Natural killer cell treated with Interleukin-12 subunit alpha and Interleukin-12 subunit beta and Interleukin-15 and Interleukin-18, amount 100 ng/mL, for 72 hours (primary cell): Measurements from ENCODE around the gene FRMPD1. TPM values are rescaled to one million over a fixed set of nuclear protein-coding genes. Genes with fewer than 3 reads are reported as not detected.

ENCODE experiments used
- ATAC-seq, 2 donors: fragments of 150-1000 bp; cut with Tn5 transposase in 1 of 2; sonication (Bioruptor Pico), chemical (Tn5 transposase) in 1 of 2; 2 replicates each; pipeline ENCODE4 v1.10.0; 2021
- DNase-seq: peaks from one replicate; pipeline ENCODE4 v3.0.0; 2022; ENCODE audit warnings: low spot score
- H3K27ac Mint-ChIP-seq, 2 donors: 1 replicate in 1 of 2; 2 replicates in 1 of 2; pipeline ENCODE4 v1.8.0; 2022; ENCODE audit warnings: mixed read lengths in 2 of 2, mild to moderate bottlenecking in 1 of 2, moderate library complexity in 1 of 2
- H3K27me3 Mint-ChIP-seq, 2 donors: 1 replicate in 1 of 2; 2 replicates in 1 of 2; pipeline ENCODE4 v1.8.0; 2022; ENCODE audit warnings: mixed read lengths in 2 of 2
- H3K36me3 Mint-ChIP-seq: one replicate; pipeline ENCODE4 v1.8.0; 2022; ENCODE audit warnings: mixed read lengths
- H3K4me1 Mint-ChIP-seq, 2 donors: 1 replicate in 1 of 2; 2 replicates in 1 of 2; pipeline ENCODE4 v1.8.0; 2022; ENCODE audit warnings: low read depth in 2 of 2, mixed read lengths in 2 of 2, mild to moderate bottlenecking in 1 of 2
- H3K4me3 Mint-ChIP-seq: one replicate; pipeline ENCODE4 v1.8.0; 2022; ENCODE audit warnings: mixed read lengths
- H3K9me3 Mint-ChIP-seq: 2 replicates; pipeline ENCODE4 v1.8.0; 2022; ENCODE audit warnings: mixed read lengths
- total RNA-seq, 2 donors: library from RNA; stranded (reverse); gene quantifications; one replicate each; pipeline ENCODE4 v1.2.3, GENCODE V29; 2022

The FRMPD1 gene
- total RNA-seq, 2 donors from 2014 or later: not detected

GRCh38 chr9:37640246-37640645, 10.5 kb upstream of the FRMPD1 start:
- H3K4me1 Mint-ChIP-seq: no peaks in the 10 kb centered on the region
- DNase-seq: no peak
- peaks cover 18 to 34% of the 10 kb centered on the region in 2 donors for H3K27me3 Mint-ChIP-seq
- H3K4me3 Mint-ChIP-seq: no peak overlapping the region
- H3K36me3 Mint-ChIP-seq: no peaks in the 10 kb centered on the region
- ATAC-seq: no peak
- H3K27ac Mint-ChIP-seq: no peak overlapping the region
- H3K9me3 Mint-ChIP-seq: no peaks in the 10 kb centered on the region

DNA sequence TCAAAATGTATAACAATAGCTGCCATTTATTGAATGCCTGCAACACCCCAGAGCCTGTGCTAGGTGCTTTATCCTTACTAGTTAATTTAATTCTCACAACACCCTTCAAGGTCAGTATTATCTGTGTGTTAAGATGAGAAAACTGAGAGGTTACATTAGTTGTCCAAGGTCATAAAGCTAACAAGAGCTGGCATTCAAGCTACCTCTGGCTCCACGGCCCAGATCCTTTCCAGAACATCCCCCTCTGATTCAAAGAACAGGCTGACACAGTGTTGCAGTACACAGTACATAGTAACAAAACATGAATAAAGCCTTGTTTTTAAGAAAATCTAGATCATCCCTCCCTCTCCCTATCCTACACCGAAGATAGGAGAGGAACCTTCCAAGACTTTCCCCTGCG, 9.4 kb upstream of the FRMPD1 start:
- H3K4me3 Mint-ChIP-seq: no peak overlapping the region
- ATAC-seq: no peak
- peaks cover 21 to 38% of the 10 kb centered on the region in 2 donors for H3K27me3 Mint-ChIP-seq
- no peak overlapping the region for H3K27ac Mint-ChIP-seq
- no peaks in the 10 kb centered on the region for H3K4me1 Mint-ChIP-seq
- H3K9me3 Mint-ChIP-seq: no peaks in the 10 kb centered on the region
- no peak for DNase-seq
- no peaks in the 10 kb centered on the region for H3K36me3 Mint-ChIP-seq

GRCh38 chr9:37643214-37643613, 7.5 kb upstream of the FRMPD1 start:
- H3K27me3 Mint-ChIP-seq: peaks cover 27 to 44% of the 10 kb centered on the region in 2 donors
- DNase-seq: no peak
- ATAC-seq: no peak
- no peaks in the 10 kb centered on the region for H3K9me3 Mint-ChIP-seq
- no peaks in the 10 kb centered on the region for H3K36me3 Mint-ChIP-seq
- no peaks in the 10 kb centered on the region for H3K4me1 Mint-ChIP-seq
- no peak overlapping the region for H3K27ac Mint-ChIP-seq
- H3K4me3 Mint-ChIP-seq: no peak overlapping the region

DNA sequence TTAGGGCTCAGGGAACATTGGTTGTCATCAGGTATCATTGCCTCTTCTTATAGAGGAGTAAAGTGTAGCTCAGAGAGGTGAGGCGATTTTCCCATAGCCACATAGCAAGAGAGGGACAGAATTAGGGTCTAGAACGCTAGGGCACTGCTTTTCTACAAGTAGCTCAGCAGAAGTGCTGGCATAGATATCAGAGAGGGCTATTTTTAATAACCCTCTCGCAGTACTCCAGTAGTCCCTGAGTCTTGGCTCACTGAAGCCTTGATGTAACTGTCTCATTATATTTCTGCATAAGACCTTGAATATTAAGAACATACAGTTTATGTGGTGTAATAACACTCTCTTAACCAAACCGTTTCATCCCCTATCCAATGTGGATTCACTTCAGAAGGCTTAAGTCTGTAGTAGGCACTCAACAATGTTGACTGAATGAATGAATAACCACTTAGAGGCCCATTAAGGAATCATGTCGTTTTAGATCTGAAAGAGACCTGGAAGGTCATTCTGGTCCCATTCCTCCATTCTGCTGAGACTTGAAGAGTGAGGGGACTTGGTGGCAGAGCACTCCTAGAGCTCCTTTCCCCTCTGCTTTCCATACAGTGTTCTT, 4.7 kb upstream of the FRMPD1 start:
- ATAC-seq (no peak), DNase-seq (no peak)
- H3K9me3 Mint-ChIP-seq: no peaks in the 10 kb centered on the region
- peaks cover 38 to 62% of the 10 kb centered on the region in 2 donors for H3K27me3 Mint-ChIP-seq
- H3K27ac Mint-ChIP-seq: no peak overlapping the region
- H3K36me3 Mint-ChIP-seq: no peaks in the 10 kb centered on the region
- H3K4me3 Mint-ChIP-seq: no peak overlapping the region
- peaks cover 5 to 9% of the 10 kb centered on the region in 2 donors for H3K4me1 Mint-ChIP-seq

GRCh38 chr9:37650299-37650872, 368 bp upstream of the FRMPD1 start:
- Mint-ChIP-seq H3K27me3 (peaks cover 50 to 79% of the 10 kb centered on the region in 2 donors), H3K27ac (no peak overlapping the region), H3K36me3 (no peaks in the 10 kb centered on the region), H3K4me3 (peak overlapping the region; percentile 89), H3K9me3 (no peaks in the 10 kb centered on the region), H3K4me1 (peaks cover 11 to 12% of the 10 kb centered on the region in 2 donors)
- no peak for ATAC-seq
- DNase-seq: peak; percentile 55

DNA sequence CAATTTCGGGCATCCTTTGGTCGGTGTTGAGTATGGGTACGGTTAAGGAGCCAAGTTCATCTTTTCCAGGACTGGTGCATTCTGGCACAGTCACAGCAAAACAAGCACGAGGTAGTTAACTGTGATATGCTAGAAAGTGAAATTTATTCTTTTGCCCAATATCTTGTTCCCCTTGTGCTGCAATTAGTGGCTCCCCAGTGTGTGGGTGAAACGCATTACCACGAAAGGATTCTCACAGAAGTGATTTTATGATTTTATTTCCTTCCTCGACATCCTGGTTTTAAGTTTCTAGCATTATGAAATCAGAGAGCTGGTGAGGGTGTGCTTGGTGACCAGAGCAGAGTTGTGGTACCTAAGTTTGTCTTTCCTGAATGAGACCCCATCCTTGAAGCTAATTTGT, 1.5 kb downstream of the FRMPD1 start:
- H3K27ac Mint-ChIP-seq: no peak overlapping the region
- H3K4me3 Mint-ChIP-seq: peak overlapping the region; percentile 57
- peaks cover 48 to 78% of the 10 kb centered on the region in 2 donors for H3K27me3 Mint-ChIP-seq
- no peak for DNase-seq
- no peaks in the 10 kb centered on the region for H3K9me3 Mint-ChIP-seq
- H3K4me1 Mint-ChIP-seq: peaks cover 11 to 12% of the 10 kb centered on the region in 2 donors
- ATAC-seq: no peak
- no peaks in the 10 kb centered on the region for H3K36me3 Mint-ChIP-seq

GRCh38 chr9:37653385-37653784, 2.6 kb downstream of the FRMPD1 start:
- ATAC-seq: no peak
- H3K27ac Mint-ChIP-seq: no peak overlapping the region
- H3K4me1 Mint-ChIP-seq: peaks cover 11 to 12% of the 10 kb centered on the region in 2 donors
- DNase-seq: no peak
- no peaks in the 10 kb centered on the region for H3K36me3 Mint-ChIP-seq
- no peak overlapping the region for H3K4me3 Mint-ChIP-seq
- H3K9me3 Mint-ChIP-seq: no peaks in the 10 kb centered on the region
- H3K27me3 Mint-ChIP-seq: peaks cover 47 to 78% of the 10 kb centered on the region in 2 donors

DNA sequence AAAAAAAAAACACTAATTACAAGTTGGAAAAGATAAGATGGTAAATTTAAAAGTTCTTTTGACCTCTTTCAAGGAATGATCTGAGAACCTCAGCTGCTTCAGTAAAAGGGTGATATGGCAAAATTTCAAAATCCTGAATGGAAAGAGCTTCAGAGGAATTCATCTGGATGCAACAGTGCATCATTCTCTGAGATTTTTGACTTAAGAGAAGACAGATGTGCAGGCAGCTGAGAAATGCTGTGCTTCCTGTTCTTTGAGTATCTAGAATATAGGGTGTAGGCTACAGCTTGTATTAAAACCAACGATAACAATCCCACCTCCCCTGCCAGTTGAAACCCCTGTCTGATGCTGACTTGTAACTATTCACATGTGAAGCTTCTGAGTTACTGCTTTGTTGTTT, 6.2 kb downstream of the FRMPD1 start:
- Mint-ChIP-seq H3K27ac (no peak overlapping the region), H3K4me1 (no peaks in the 10 kb centered on the region), H3K4me3 (no peak overlapping the region), H3K27me3 (peaks cover 40 to 57% of the 10 kb centered on the region in 2 donors), H3K36me3 (no peaks in the 10 kb centered on the region), H3K9me3 (no peaks in the 10 kb centered on the region)
- no peak for ATAC-seq
- peak; percentile 45 for DNase-seq

- H3K4me1 Mint-ChIP-seq: no peaks in the 10 kb centered on the region
- no peaks in the 10 kb centered on the region for H3K9me3 Mint-ChIP-seq
- H3K27ac Mint-ChIP-seq: no peak overlapping the region
- H3K27me3 Mint-ChIP-seq: peaks cover 26 to 43% of the 10 kb centered on the region in 2 donors
- H3K4me3 Mint-ChIP-seq: no peak overlapping the region
- DNase-seq (no peak), ATAC-seq (no peak)
- no peaks in the 10 kb centered on the region for H3K36me3 Mint-ChIP-seq
Observed at GRCh38 chr9:37660691-37661090, 9.9 kb downstream of the FRMPD1 start.

- H3K4me3 Mint-ChIP-seq: no peak overlapping the region
- no peaks in the 10 kb centered on the region for H3K36me3 Mint-ChIP-seq
- no peak for ATAC-seq
- no peaks in the 10 kb centered on the region for H3K4me1 Mint-ChIP-seq
- peak; percentile 15 for DNase-seq
- peaks cover 21 to 36% of the 10 kb centered on the region in 2 donors for H3K27me3 Mint-ChIP-seq
- H3K9me3 Mint-ChIP-seq: no peaks in the 10 kb centered on the region
- no peak overlapping the region for H3K27ac Mint-ChIP-seq
Observed at GRCh38 chr9:37663926-37664325, 13.2 kb downstream of the FRMPD1 start.

GRCh38 chr9:37667706-37668105, 17.0 kb downstream of the FRMPD1 start:
- DNase-seq: no peak
- Mint-ChIP-seq H3K27ac (no peak overlapping the region), H3K4me3 (no peak overlapping the region), H3K36me3 (no peaks in the 10 kb centered on the region), H3K4me1 (no peaks in the 10 kb centered on the region), H3K27me3 (peaks cover 29 to 60% of the 10 kb centered on the region in 2 donors), H3K9me3 (no peaks in the 10 kb centered on the region)
- ATAC-seq: no peak

DNA sequence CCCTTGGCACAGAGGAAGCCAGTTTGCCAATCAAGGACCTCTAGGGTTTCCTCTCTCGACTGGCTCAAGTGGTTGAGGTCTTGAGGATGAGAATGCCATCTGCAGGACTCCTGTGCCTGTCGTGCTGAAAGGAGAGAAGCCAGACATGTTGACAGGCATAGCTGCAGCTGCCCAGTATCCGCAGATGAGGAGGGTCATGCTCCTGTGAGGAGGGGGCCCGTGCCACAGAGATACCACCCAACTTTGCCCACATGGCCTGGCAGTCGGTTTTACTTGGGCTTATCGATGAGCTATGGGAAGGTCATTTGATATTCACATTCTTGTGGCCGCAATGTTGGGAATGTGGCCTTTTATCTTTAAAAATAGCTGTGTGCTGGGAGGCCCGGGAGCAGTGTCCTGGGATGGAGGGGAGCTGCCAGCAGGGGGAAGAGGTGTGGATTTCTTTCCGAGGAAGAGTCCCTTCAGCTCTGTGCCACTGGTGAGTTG, 17.4 kb downstream of the FRMPD1 start:
- no peaks in the 10 kb centered on the region for H3K4me1 Mint-ChIP-seq
- H3K27ac Mint-ChIP-seq: no peak overlapping the region
- DNase-seq (no peak), ATAC-seq (no peak)
- H3K36me3 Mint-ChIP-seq: no peaks in the 10 kb centered on the region
- H3K27me3 Mint-ChIP-seq: peaks cover 26 to 56% of the 10 kb centered on the region in 2 donors
- no peaks in the 10 kb centered on the region for H3K9me3 Mint-ChIP-seq
- no peak overlapping the region for H3K4me3 Mint-ChIP-seq

GRCh38 chr9:37669232-37669631, 18.5 kb downstream of the FRMPD1 start:
- no peak overlapping the region for H3K27ac Mint-ChIP-seq
- H3K9me3 Mint-ChIP-seq: no peaks in the 10 kb centered on the region
- peaks cover 23 to 49% of the 10 kb centered on the region in 2 donors for H3K27me3 Mint-ChIP-seq
- DNase-seq: no peak
- no peak overlapping the region for H3K4me3 Mint-ChIP-seq
- H3K4me1 Mint-ChIP-seq: no peaks in the 10 kb centered on the region
- no peaks in the 10 kb centered on the region for H3K36me3 Mint-ChIP-seq
- no peak for ATAC-seq

DNA sequence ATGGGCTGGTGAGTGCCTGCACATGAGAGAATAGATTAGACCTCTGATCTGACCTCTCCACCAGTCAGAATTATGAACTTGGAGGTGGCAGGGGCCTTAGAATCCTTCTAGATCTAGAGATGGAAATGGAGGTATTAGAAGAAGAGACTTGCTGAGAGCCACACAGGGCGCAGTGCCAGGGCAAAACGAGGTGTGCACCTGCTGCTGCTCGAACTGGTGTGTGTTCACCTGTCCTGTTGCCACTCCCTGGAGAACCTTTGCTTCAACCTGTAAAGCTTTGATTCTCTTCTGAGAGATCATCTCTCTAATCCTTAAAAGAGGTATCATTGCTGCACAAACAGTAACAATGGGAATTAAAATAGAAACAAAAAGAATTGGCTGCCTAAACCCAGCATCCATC, 24.9 kb downstream of the FRMPD1 start:
- DNase-seq (no peak), ATAC-seq (peak in 1 of 2 donors; percentile 36)
- Mint-ChIP-seq H3K36me3 (no peaks in the 10 kb centered on the region), H3K4me3 (no peak overlapping the region), H3K9me3 (no peaks in the 10 kb centered on the region), H3K27ac (no peak overlapping the region), H3K27me3 (peaks cover 30 to 35% of the 10 kb centered on the region in 2 donors), H3K4me1 (no peaks in the 10 kb centered on the region)
